ENCODE data around the gene GRK5.

DNA sequence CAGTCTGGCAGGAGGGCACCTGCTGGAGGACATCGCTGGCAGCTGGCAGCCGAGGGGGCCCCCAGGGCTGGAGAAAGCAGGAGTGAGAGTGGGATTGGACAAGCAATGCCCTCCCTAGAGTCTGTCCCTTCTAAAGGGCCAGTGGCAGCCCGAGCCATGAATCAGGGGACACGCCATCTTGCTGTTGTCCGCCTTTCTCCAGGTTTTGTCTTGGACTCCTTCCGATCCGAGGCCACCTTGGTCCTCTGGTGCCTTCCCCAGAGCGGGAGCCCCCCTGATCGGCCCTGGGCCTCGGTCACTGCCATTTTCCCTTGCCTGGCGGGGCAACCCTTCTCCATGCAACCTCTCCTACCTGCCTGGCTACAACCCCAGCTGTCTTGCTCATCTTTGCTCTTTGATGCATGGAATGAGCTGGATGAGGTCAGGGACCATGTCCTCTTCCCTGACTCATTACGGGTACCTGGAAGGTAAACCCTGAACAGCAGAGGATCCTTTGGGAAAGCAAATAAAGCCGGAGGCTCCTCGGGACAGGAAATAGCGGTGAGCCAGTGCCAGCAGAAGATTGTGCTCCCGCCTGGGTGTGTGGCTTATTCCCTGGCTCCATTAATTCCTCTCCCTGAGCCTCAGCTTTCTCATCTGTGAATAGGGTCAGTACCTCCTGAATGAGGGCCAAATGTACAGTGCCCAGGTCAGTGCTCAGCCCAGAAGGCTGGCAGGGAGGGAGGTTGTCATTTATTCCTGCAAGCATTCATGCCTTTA, 112.0 kb downstream of the GRK5 start:
- TF ChIP-seq, protein P1, sequence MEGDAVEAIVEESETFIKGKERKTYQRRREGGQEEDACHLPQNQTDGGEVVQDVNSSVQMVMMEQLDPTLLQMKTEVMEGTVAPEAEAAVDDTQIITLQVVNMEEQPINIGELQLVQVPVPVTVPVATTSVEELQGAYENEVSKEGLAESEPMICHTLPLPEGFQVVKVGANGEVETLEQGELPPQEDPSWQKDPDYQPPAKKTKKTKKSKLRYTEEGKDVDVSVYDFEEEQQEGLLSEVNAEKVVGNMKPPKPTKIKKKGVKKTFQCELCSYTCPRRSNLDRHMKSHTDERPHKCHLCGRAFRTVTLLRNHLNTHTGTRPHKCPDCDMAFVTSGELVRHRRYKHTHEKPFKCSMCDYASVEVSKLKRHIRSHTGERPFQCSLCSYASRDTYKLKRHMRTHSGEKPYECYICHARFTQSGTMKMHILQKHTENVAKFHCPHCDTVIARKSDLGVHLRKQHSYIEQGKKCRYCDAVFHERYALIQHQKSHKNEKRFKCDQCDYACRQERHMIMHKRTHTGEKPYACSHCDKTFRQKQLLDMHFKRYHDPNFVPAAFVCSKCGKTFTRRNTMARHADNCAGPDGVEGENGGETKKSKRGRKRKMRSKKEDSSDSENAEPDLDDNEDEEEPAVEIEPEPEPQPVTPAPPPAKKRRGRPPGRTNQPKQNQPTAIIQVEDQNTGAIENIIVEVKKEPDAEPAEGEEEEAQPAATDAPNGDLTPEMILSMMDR (IDR thresholded peaks at IDR 0.05): no peak
- TF ChIP-seq EP300 (IDR thresholded peaks at IDR 0.05) (no peak), POLR2A (IDR thresholded peaks at IDR 0.05) (no peak)

Measured in tibial nerve (tissue), 4 donors.